Upper lobe of left lung (tissue), 6 donors: ENCODE results near the gene SHISA5. TPM values are rescaled to one million over a fixed set of nuclear protein-coding genes. Genes with fewer than 3 reads are reported as not detected.

Experiments used
- ATAC-seq, 2 donors: fragments of 200-7000 bp; cut with Tn5 transposase; one replicate each; pipeline ENCODE4 v1.9.1; 2022; ENCODE audit warnings: mild to moderate bottlenecking in 2 of 2, moderate library complexity in 2 of 2; ENCODE audit not compliant: low FRiP score in 2 of 2
- DNase-seq, 2 donors: peaks; one replicate each; pipeline ENCODE4 v3.0.0-alpha.2; 2019 to 2020
- H3K27ac ChIP-seq, 4 donors: fragments of 200-600 bp; sonication (generic); one replicate each; pipeline ENCODE4 v1.5.1; 2016 to 2019
- H3K27me3 ChIP-seq, 4 donors: fragments of 200-600 bp; sonication (generic); one replicate each; pipeline ENCODE4 v1.5.1; 2017 to 2019
- H3K36me3 ChIP-seq, 4 donors: fragments of 200-600 bp; sonication (generic); one replicate each; pipeline ENCODE4 v1.5.1; 2016 to 2019
- H3K4me1 ChIP-seq, 4 donors: fragments of 200-600 bp; sonication (generic); one replicate each; pipeline ENCODE4 v1.5.1; 2018 to 2019
- H3K4me3 ChIP-seq, 4 donors: fragments of 200-600 bp; sonication (generic); one replicate each; pipeline ENCODE4 v1.5.1; 2017 to 2019; ENCODE audit warnings: mild to moderate bottlenecking in 2 of 4, moderate library complexity in 1 of 4
- H3K9me3 ChIP-seq, 4 donors: fragments of 200-600 bp; sonication (generic); one replicate each; pipeline ENCODE4 v1.5.1; 2018 to 2019
- CTCF ChIP-seq, 6 experiments: fragments of 450-650 bp in 4 of 6; fragments of 200-600 bp in 2 of 6; sonication (generic) in 2 of 6; IDR thresholded peaks; one replicate each; pipeline ENCODE4 v1.5.1; 2016 to 2019; ENCODE audit warnings: antibody characterized with exemption in 6 of 6
- EP300 ChIP-seq, 4 donors: sonication (generic); formaldehyde crosslinking; IDR thresholded peaks; one replicate each; pipeline ENCODE4 v1.5.1; 2017; ENCODE audit warnings: antibody characterized with exemption in 4 of 4, control low read depth in 2 of 4
- POLR2A ChIP-seq, 4 donors: fragments of 450-650 bp; IDR thresholded peaks; one replicate each; pipeline ENCODE4 v1.5.1; 2016 to 2017; ENCODE audit warnings: antibody characterized with exemption in 4 of 4, mild to moderate bottlenecking in 2 of 4
- POLR2AphosphoS5 ChIP-seq, 2 donors: sonication (generic); formaldehyde crosslinking; IDR thresholded peaks; one replicate each; pipeline ENCODE4 v1.5.1; 2017; ENCODE audit warnings: antibody characterized with exemption in 2 of 2
- WGBS, 2 donors: methylation state at CpG; one replicate each; pipeline ENCODE4 v1.1.5; 2017 to 2018; 5-methylcytosine and 5-hydroxymethylcytosine counted together
- total RNA-seq, 6 donors: library from RNA; depleted of rRNA in 4 of 6; stranded (reverse); fragments of >200 nt in 4 of 6; gene quantifications; one replicate each; pipeline versions ENCODE4 v1.1.0 to v1.2.1, GENCODE V29; 2016 to 2021
- donor health status: DM: no; HTN: no; CAD: no; lungs with moderate emphysema.
- donor health status: DM: no; HTN: yes; CAD: no; lungs with severe emphysema.

SHISA5 gene
- total RNA-seq, 6 donors from 2014 or later, result 67.1 to 228 (median 148) TPM

DNA sequence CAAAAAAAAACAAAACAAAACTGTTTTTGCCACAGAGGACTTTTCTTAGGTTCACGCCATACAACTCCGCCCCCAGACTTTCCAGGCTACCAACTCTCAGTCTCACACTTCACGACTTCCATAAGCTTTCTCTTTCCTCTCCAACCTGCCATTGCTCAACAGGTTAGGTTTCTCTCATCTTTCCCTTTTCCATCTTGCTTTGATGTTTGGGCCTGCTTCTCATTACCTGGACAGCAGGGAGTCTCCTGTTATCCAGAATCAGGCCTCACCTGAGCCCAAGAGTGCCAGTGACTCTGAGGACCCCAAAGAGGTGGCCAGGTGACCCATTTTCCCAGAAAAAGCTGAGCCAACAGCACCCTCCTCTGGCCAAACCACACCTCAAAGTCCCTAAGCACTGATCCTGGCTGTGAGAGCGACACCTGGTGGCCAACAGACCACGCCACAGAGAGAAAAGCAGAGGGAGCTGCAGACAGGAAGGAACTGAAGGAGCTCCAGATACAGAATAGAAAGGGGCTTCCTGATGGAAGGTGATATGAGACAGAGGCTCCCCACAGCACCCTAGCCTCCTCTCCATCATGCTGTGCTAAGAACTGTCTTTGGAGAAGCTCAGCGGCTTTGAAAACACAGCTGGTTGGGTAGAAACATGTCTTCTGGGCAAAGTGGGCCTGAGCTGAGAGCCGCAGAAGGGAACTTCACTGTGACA lies 68.0 kb downstream of the SHISA5 start:
- H3K27me3 ChIP-seq, result no peaks in the 10 kb centered on the region
- peak in 1 of 2 donors; percentile 90 for DNase-seq
- ATAC-seq, result peak; percentile 76 to 78
- peak overlapping the region in 3 of 4 donors; percentile 19 to 55 (median 52) for H3K27ac ChIP-seq
- H3K36me3 ChIP-seq, result peaks cover 0 to 21% (median 11%) of the 10 kb centered on the region in 4 donors
- H3K9me3 ChIP-seq, result no peaks in the 10 kb centered on the region
- H3K4me1 ChIP-seq, result peaks cover 16 to 37% (median 18%) of the 10 kb centered on the region in 4 donors
- no peak overlapping the region for H3K4me3 ChIP-seq
- WGBS, 2 donors, result 33 to 35% methylated on average over 6 to 7 of the region's 7 CpGs
- TF ChIP-seq POLR2AphosphoS5 (IDR thresholded peaks at IDR 0.05) (no peak), POLR2A (IDR thresholded peaks at IDR 0.05) (no peak), CTCF (IDR thresholded peaks at IDR 0.05) (peak; percentile 97 to 99 (median 98))

DNA sequence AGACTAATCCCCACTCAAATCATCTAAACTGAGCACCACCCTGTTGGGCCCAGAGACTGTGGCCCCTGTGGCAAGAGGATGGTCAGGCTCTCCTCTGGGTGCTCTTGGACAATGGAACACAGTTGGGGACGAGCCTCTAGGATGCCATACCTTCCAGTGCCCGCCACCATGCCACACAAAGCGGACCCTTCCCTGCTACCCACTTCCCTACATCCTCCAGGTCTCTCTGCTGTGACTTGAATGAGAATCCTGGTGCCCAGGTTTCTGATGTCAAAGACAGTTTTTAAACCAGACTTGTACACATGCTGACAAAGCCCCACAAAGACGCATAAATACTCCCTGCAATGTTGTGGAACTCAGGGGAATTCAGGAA lies 68.8 kb downstream of the SHISA5 start:
- WGBS, 2 donors, result 88 to 90% methylated on average over 4 of the region's 4 CpGs
- H3K27me3 ChIP-seq, result no peaks in the 10 kb centered on the region
- peaks cover 0 to 21% (median 11%) of the 10 kb centered on the region in 4 donors for H3K36me3 ChIP-seq
- peaks cover 19 to 36% (median 20%) of the 10 kb centered on the region in 4 donors for H3K4me1 ChIP-seq
- no peak for TF ChIP-seq POLR2A (IDR thresholded peaks at IDR 0.05)
- no peak for TF ChIP-seq CTCF (IDR thresholded peaks at IDR 0.05)
- no peak for TF ChIP-seq POLR2AphosphoS5 (IDR thresholded peaks at IDR 0.05)
- no peak for TF ChIP-seq EP300 (IDR thresholded peaks at IDR 0.05)
- H3K4me3 ChIP-seq, result no peak overlapping the region
- peak overlapping the region; percentile 5 to 55 (median 32) for H3K27ac ChIP-seq
- DNase-seq (no peak), ATAC-seq (no peak)
- H3K9me3 ChIP-seq, result no peaks in the 10 kb centered on the region

DNA sequence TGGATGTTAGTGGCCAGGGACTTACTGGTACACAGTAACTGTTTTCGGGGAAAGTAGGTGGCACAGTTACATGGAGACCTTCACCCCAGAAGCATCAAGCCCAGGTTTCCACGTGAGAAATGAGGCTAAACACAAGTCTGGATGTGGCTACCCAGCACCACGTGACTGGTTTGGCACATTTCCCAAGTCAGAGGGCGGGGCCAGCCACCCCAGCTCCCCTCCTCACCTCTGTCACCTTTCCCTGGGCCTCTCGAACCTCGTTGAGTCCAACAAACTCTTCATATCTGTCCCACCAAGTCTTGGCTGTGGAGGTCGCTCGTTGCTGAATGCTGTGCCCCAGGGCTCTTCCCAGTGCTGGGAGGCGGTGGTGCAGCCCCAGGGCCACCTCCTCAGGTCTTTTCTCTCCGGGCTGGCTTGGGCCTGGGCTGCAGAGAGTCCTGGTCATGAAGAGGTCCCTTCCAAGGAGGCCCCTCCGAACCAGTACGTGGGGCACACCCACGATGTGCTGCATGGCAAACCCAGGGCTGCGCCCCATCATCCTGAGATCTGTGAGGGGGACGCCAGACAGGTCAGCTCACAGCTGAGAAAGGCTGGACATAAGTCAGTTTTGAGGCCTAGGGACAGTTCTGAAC lies 69.3 kb downstream of the SHISA5 start:
- ATAC-seq (no peak), DNase-seq (no peak)
- H3K27ac ChIP-seq, result peak overlapping the region; percentile 5 to 45 (median 30)
- H3K27me3 ChIP-seq, result no peaks in the 10 kb centered on the region
- peaks cover 24 to 41% (median 25%) of the 10 kb centered on the region in 4 donors for H3K4me1 ChIP-seq
- peaks cover 0 to 21% (median 11%) of the 10 kb centered on the region in 4 donors for H3K36me3 ChIP-seq
- no peaks in the 10 kb centered on the region for H3K9me3 ChIP-seq
- WGBS, 2 donors, result 67% methylated on average over 11 to 15 of the region's 15 CpGs
- TF ChIP-seq POLR2AphosphoS5 (IDR thresholded peaks at IDR 0.05) (no peak), CTCF (IDR thresholded peaks at IDR 0.05) (no peak), EP300 (IDR thresholded peaks at IDR 0.05) (no peak), POLR2A (IDR thresholded peaks at IDR 0.05) (no peak)
- no peak overlapping the region for H3K4me3 ChIP-seq

GRCh38 chr3:48433472-48434118 lies 70.4 kb downstream of the SHISA5 start:
- TF ChIP-seq POLR2AphosphoS5 (IDR thresholded peaks at IDR 0.05) (peak; percentile 19 to 20), POLR2A (IDR thresholded peaks at IDR 0.05) (no peak)
- Histone ChIP-seq H3K36me3 (peaks cover 0 to 21% (median 11%) of the 10 kb centered on the region in 4 donors), H3K4me1 (peaks cover 16 to 36% (median 21%) of the 10 kb centered on the region in 4 donors), H3K4me3 (no peak overlapping the region), H3K9me3 (no peaks in the 10 kb centered on the region), H3K27me3 (no peaks in the 10 kb centered on the region), H3K27ac (peak overlapping the region; percentile 19 to 45 (median 41))
- 70 to 76% methylated on average over 5 to 12 of the region's 12 CpGs for WGBS, 2 donors
- peak in 1 of 2 donors; percentile 58 for DNase-seq
- ATAC-seq, result peak; percentile 22 to 25
